ENCODE results near the gene ALOX15B. TPM values are rescaled to one million over a fixed set of nuclear protein-coding genes. Genes with fewer than 3 reads are reported as not detected.

The ALOX15B gene
- total and polyA plus RNA-seq, 2 donors from 2014 or later, result 0.15 to 8.0 TPM

DNA sequence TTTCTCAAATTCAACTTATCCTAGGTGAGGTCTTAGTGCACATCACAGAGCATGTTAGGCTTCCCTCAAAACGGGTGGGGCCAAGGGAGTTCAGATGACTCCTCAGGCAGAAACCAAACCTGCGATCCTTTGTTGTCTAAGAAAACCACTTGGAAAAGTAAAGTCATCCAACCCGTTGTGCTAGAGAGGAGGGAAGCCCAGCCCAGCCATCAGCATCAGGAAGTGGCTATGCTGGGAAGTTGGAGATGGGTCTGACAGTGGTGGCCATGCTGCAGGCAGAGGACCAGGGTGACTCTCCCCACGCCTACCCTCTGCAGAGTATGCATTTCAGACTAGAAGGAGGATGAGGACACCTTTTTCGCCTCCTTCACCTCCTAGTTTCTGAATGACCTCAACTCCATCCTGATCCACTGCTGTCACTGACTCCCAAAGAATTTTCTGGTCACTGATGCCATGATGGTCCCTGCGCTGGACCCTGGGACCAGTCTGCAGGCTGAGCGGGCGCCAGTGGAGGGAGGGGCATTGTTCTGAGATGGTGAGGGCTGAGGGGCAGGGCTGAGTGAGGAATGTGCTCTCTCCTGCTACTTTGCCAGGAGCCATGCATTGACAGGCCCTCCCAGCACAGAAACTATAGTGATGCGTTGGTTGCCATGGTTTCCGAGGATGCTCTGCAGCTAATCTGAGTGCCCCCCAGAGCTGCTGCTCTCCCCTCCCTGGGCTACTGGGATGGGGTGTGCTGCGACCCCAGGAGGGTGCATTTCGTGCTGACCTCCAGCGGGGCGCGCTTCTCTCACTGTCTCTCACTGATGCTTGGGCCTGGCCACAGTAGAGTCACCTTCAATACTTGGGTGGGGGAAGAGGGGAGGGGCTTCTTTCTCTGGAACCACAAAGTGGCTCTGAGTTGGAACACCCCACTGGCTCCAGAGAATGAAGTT lies 28.2 kb downstream of the ALOX15B start:
- Histone ChIP-seq H3K4me3 (ENCODE audit: low read length in 3 of 3) (no peak overlapping the region), H3K27me3 (ENCODE audit: control insufficient read depth, insufficient read depth, low read length) (peaks cover 25% of the 10 kb centered on the region), H3K36me3 (ENCODE audit: control insufficient read depth in 2 of 3, insufficient read depth in 3 of 3, low read length in 3 of 3) (no peaks in the 10 kb centered on the region), H3K27ac (ENCODE audit: low read depth in 2 of 2, low read length in 2 of 2) (no peak overlapping the region), H3K9ac (ENCODE audit: low read length in 3 of 3) (no peak overlapping the region), H3K9me3 (ENCODE audit: control insufficient read depth in 2 of 3, insufficient read depth in 1 of 3, low read length in 3 of 3) (no peaks in the 10 kb centered on the region), H3K4me1 (ENCODE audit: control insufficient read depth in 2 of 3, insufficient read depth in 2 of 3, low read depth in 1 of 3, low read length in 3 of 3) (peaks cover 0 to 3% (median 0%) of the 10 kb centered on the region in 3 donors)
- FAIRE-seq (no peak), DNase-seq (peak in 1 of 5 donors; percentile 49)
- intact Hi-C loops (cut with DNase I), result no loop called here
- TF ChIP-seq, protein P1, sequence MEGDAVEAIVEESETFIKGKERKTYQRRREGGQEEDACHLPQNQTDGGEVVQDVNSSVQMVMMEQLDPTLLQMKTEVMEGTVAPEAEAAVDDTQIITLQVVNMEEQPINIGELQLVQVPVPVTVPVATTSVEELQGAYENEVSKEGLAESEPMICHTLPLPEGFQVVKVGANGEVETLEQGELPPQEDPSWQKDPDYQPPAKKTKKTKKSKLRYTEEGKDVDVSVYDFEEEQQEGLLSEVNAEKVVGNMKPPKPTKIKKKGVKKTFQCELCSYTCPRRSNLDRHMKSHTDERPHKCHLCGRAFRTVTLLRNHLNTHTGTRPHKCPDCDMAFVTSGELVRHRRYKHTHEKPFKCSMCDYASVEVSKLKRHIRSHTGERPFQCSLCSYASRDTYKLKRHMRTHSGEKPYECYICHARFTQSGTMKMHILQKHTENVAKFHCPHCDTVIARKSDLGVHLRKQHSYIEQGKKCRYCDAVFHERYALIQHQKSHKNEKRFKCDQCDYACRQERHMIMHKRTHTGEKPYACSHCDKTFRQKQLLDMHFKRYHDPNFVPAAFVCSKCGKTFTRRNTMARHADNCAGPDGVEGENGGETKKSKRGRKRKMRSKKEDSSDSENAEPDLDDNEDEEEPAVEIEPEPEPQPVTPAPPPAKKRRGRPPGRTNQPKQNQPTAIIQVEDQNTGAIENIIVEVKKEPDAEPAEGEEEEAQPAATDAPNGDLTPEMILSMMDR (IDR thresholded peaks at IDR 0.05; ENCODE audit: borderline replicate concordance, extremely low read depth, insufficient read depth), result no peak

DNA sequence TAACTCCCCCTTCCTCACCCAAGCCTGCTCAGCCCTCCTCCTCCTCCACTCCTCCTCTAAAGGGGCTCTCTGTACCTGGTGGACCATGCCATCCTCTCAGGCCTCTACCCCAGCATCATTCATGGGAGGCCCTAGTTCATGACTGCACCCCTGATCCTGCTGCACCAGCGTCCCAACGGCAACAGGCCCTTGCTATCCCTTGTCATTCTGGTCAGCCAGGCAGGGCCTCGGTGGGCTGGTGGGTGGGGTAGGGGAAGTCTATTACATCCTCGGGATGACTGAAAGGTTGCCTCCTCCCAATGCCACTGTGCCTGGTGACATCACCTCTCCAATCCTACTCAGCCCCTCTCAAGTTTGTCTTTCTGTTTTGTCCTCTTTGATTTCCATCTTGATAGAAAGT lies 28.9 kb downstream of the ALOX15B start:
- Histone ChIP-seq H3K9me3 (ENCODE audit: control insufficient read depth in 2 of 3, insufficient read depth in 1 of 3, low read length in 3 of 3) (no peaks in the 10 kb centered on the region), H3K4me1 (ENCODE audit: control insufficient read depth in 2 of 3, insufficient read depth in 2 of 3, low read depth in 1 of 3, low read length in 3 of 3) (peaks cover 0 to 4% (median 0%) of the 10 kb centered on the region in 3 donors), H3K36me3 (ENCODE audit: control insufficient read depth in 2 of 3, insufficient read depth in 3 of 3, low read length in 3 of 3) (no peaks in the 10 kb centered on the region), H3K4me3 (ENCODE audit: low read length in 3 of 3) (no peak overlapping the region), H3K27ac (ENCODE audit: low read depth in 2 of 2, low read length in 2 of 2) (no peak overlapping the region), H3K27me3 (ENCODE audit: control insufficient read depth, insufficient read depth, low read length) (peaks cover 23% of the 10 kb centered on the region), H3K9ac (ENCODE audit: low read length in 3 of 3) (no peak overlapping the region)
- intact Hi-C loops (cut with DNase I), result no loop called here
- peak in 1 of 5 donors; percentile 56 for DNase-seq
- TF ChIP-seq, protein P1 (IDR thresholded peaks at IDR 0.05; ENCODE audit: borderline replicate concordance, extremely low read depth, insufficient read depth), result no peak
- no peak for FAIRE-seq

DNA sequence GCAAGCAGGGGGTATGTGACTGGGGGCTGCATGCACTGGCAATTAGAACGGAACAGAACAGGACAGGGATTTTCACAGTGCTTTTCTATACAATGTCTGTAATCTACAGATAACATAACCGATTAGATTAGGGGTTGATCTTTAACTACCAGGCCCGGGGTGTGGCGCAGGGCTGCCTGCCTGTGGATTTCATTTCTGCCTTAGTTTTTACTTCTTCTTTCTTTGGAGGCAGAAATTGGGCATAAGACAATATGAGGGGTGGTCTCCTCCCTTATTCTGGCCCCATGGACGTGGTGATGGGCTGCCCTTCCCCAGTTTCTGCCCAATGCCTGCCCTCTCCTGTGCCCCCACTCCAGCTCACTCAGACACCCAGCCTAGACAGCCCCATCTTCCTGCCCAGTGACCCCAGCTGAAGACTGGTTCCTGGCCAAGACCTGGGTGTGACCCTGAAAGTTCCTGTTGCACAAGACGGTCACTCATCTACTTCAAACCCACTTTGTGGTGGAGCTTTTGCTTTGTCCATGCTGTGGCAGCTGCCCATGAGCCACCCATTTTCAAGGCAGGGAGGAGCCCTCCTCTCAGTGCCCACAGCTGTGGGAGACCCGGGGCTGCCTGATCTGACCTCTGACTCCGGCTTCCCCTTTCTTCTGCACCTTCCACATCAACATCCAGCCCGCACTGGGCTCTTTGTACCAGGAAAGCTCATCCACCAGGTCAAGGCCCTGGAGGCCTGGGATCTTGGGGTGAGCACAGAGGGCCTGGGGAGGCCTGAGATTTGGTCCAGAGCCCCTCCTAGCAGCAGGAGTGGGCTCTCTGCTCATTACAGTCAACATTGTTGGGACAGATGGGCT lies 30.1 kb downstream of the ALOX15B start:
- H3K36me3 ChIP-seq (ENCODE audit: control insufficient read depth in 2 of 3, insufficient read depth in 3 of 3, low read length in 3 of 3), result no peaks in the 10 kb centered on the region
- H3K4me3 ChIP-seq (ENCODE audit: low read length in 3 of 3), result no peak overlapping the region
- H3K9ac ChIP-seq (ENCODE audit: low read length in 3 of 3), result no peak overlapping the region
- peak in 1 of 5 donors; percentile 69 for DNase-seq
- TF ChIP-seq, protein P1 (IDR thresholded peaks at IDR 0.05; ENCODE audit: borderline replicate concordance, extremely low read depth, insufficient read depth), result no peak
- H3K4me1 ChIP-seq (ENCODE audit: control insufficient read depth in 2 of 3, insufficient read depth in 2 of 3, low read depth in 1 of 3, low read length in 3 of 3), result peaks cover 0 to 15% (median 0%) of the 10 kb centered on the region in 3 donors
- peaks cover 24% of the 10 kb centered on the region for H3K27me3 ChIP-seq (ENCODE audit: control insufficient read depth, insufficient read depth, low read length)
- no peak overlapping the region for H3K27ac ChIP-seq (ENCODE audit: low read depth in 2 of 2, low read length in 2 of 2)
- intact Hi-C loops (cut with DNase I), result no loop called here
- no peak for FAIRE-seq
- no peaks in the 10 kb centered on the region for H3K9me3 ChIP-seq (ENCODE audit: control insufficient read depth in 2 of 3, insufficient read depth in 1 of 3, low read length in 3 of 3)
